ENCODE measurements around the gene DGKH.

- TF ChIP-seq CTCF (IDR thresholded peaks at IDR 0.05), result no peak
- no peak for TF ChIP-seq POLR2AphosphoS5 (IDR thresholded peaks at IDR 0.05)
- no peak for TF ChIP-seq POLR2A (IDR thresholded peaks at IDR 0.05)
These were observed 46.4 kb upstream of the DGKH start for GRCh38 chr13:42002066-42002465.

Measured in prostate gland (tissue), 2 donors.